IPS DF 4.7 (cell line): ENCODE results near the gene HOTAIR.

ENCODE experiments used
- DNase-seq: peaks from one replicate; pipeline ENCODE4 v3.0.0-alpha.2; 2013; ENCODE audit warnings: low spot score; ENCODE audit errors: extremely low read depth

HOTAIR gene

GRCh38 chr12:53961025-53961761 is 13.6 kb downstream of the HOTAIR start:
- DNase-seq: no peak

GRCh38 chr12:53960187-53961024 is 14.3 kb downstream of the HOTAIR start:
- DNase-seq: no peak

- DNase-seq: no peak
These were observed 15.4 kb downstream of the HOTAIR start for GRCh38 chr12:53959314-53959713.

GRCh38 chr12:53958128-53958527 is 16.6 kb downstream of the HOTAIR start:
- DNase-seq: no peak

GRCh38 chr12:53956914-53957536 is 17.7 kb downstream of the HOTAIR start:
- no peak for DNase-seq

- DNase-seq: no peak
These were observed 18.4 kb downstream of the HOTAIR start for GRCh38 chr12:53956251-53956887.

GRCh38 chr12:53955776-53956250 is 18.9 kb downstream of the HOTAIR start:
- no peak for DNase-seq

GRCh38 chr12:53955036-53955775 is 19.5 kb downstream of the HOTAIR start:
- no peak for DNase-seq

GRCh38 chr12:53954694-53955035 is 20.1 kb downstream of the HOTAIR start, which contains the start of gene HOXC12:
HOXC12 (plus strand) TSS chr12:53954903; CDS start chr12:53954930, 27 bp downstream.
- no peak for DNase-seq

GRCh38 chr12:53953831-53954693 is 20.7 kb downstream of the HOTAIR start:
- DNase-seq: no peak

- no peak for DNase-seq
These were observed 21.7 kb downstream of the HOTAIR start for GRCh38 chr12:53952871-53953734.

- no peak for DNase-seq
These were observed 22.4 kb downstream of the HOTAIR start for GRCh38 chr12:53952335-53952694.

- DNase-seq: no peak
These were observed 23.0 kb downstream of the HOTAIR start for GRCh38 chr12:53951577-53952334.

GRCh38 chr12:53950789-53951576 is 23.8 kb downstream of the HOTAIR start:
- DNase-seq: no peak

- no peak for DNase-seq
These were observed 24.3 kb downstream of the HOTAIR start for GRCh38 chr12:53950437-53950773.

- no peak for DNase-seq
These were observed 24.9 kb downstream of the HOTAIR start for GRCh38 chr12:53949631-53950436.
